Left ventricle myocardium inferior (tissue), 1 donor: ENCODE measurements around the gene PPP2R2C. TPM values are rescaled to one million over a fixed set of nuclear protein-coding genes. Genes with fewer than 3 reads are reported as not detected.

Experiments
- DNase-seq: peaks from one replicate; pipeline ENCODE4 v3.0.0-alpha.2; 2020
- H3K27ac ChIP-seq: fragments of 200-600 bp; replicated peaks from 2 replicates; pipeline ENCODE4 v1.8.0; 2021
- H3K27me3 ChIP-seq: fragments of 200-600 bp; 2 replicates; pipeline ENCODE4 v1.8.0; 2021; ENCODE audit warnings: low read depth
- H3K36me3 ChIP-seq: fragments of 200-600 bp; 2 replicates; pipeline ENCODE4 v1.8.0; 2021
- H3K4me1 ChIP-seq: fragments of 200-600 bp; 2 replicates; pipeline ENCODE4 v1.8.0; 2021
- H3K4me3 ChIP-seq: fragments of 200-600 bp; 2 replicates; pipeline ENCODE4 v1.8.0; 2021; ENCODE audit warnings: mild to moderate bottlenecking, moderate library complexity
- H3K9me3 ChIP-seq: fragments of 200-600 bp; replicated peaks from 2 replicates; pipeline ENCODE4 v1.8.0; 2021
- intact Hi-C: fragments of 100-400 bp; cut with micrococcal nuclease; formaldehyde crosslinking; loops from one replicate; pipeline ENCODE4 v1.11.0; 2022
- total RNA-seq: library from RNA; stranded (reverse); fragmentation: NEBNext Ultra II Directional; extraction: Animal tissue kit (Norgen Biotek cat#: 25700); gene quantifications from one replicate; pipeline ENCODE4 v1.2.1, GENCODE V29; 2021
- TF ChIP-seq, protein P1 (sequence below): fragments of 200-600 bp; IDR thresholded peaks from 2 replicates; pipeline ENCODE4 v1.8.0; 2021; ENCODE audit warnings: antibody characterized with exemption, mild to moderate bottlenecking, borderline replicate concordance
- donor health status: DM: no; HTN: yes; CAD: no; lungs with severe emphysema.

The PPP2R2C gene
- total RNA-seq, 1 donor from 2014 or later: 9.7 TPM

DNA sequence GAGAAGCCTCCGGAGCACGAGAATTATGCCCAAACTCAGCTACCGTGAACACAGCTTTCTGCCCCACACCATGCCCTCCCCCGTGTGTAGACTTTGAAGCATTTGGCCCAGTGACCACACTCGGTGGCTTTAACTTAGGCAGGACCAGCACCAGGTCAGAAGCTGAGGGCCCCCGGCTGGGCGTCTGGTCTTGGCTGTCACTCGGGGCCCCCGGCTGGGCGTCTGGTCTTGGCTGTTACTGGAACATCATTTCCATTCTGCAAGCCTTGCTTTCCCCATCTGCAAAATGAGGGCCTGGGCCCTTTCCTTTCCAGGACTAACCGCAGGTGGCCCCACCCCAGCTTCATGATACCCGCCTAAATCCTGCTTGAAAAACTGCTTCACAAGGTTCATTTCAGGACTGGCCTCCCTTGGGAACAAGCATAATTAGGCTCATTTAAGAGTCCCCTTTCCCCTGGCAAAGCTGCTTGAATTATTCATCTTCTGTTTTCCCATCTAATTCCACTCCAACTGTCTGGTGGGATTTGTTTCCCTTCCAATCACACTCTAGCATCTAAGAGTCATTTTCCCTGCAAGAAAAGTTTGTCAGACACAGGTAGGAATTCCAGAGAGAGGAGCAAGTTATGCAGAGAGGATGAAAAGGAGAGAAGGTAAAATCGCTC, 120.3 kb downstream of the PPP2R2C start:
- H3K27me3 ChIP-seq: peaks cover 61% of the 10 kb centered on the region
- no peaks in the 10 kb centered on the region for H3K4me1 ChIP-seq
- no peaks in the 10 kb centered on the region for H3K36me3 ChIP-seq
- no peak overlapping the region for H3K27ac ChIP-seq
- H3K9me3 ChIP-seq: no peaks in the 10 kb centered on the region
- intact Hi-C loops: no loop called here
- no peak overlapping the region for H3K4me3 ChIP-seq
- DNase-seq: no peak
- TF ChIP-seq, protein P1, sequence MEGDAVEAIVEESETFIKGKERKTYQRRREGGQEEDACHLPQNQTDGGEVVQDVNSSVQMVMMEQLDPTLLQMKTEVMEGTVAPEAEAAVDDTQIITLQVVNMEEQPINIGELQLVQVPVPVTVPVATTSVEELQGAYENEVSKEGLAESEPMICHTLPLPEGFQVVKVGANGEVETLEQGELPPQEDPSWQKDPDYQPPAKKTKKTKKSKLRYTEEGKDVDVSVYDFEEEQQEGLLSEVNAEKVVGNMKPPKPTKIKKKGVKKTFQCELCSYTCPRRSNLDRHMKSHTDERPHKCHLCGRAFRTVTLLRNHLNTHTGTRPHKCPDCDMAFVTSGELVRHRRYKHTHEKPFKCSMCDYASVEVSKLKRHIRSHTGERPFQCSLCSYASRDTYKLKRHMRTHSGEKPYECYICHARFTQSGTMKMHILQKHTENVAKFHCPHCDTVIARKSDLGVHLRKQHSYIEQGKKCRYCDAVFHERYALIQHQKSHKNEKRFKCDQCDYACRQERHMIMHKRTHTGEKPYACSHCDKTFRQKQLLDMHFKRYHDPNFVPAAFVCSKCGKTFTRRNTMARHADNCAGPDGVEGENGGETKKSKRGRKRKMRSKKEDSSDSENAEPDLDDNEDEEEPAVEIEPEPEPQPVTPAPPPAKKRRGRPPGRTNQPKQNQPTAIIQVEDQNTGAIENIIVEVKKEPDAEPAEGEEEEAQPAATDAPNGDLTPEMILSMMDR: no peak

DNA sequence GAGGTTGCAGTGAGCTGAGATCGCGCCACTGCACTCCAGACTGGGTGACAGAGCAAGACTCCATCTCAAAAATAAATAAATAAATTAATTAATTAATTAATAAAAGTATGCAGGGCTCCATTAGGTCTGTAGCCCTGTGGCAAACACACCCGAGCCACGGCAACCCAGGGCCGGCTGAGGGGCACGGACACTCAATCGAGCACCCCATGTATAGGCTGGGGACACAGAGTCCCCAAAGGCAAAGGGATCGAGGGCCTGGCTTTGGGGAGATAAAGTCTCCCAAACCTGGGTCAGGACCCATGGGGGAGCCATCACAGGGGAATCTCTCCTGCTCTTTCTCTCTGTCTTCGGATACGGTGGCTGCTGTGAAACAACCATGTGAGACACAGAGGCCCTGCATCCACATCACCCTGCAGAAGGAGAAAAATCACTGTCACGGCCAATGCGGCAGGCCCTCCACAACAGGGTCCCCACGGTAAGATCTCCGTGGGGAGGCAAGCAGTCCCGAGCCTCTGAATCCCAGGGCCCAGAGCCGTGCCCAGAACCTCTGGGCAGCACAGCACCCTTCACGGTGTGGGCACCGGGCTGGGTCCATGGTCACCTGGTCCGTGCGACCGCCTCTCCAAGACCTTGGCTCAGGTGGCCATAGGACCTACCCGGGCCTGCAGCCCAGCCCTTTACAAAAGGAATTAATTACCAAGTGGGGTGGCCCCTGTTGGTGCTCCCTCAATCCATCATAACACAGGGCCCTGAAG, 121.0 kb downstream of the PPP2R2C start:
- no peaks in the 10 kb centered on the region for H3K4me1 ChIP-seq
- intact Hi-C loops: no loop called here
- H3K27me3 ChIP-seq: peaks cover 63% of the 10 kb centered on the region
- H3K4me3 ChIP-seq: no peak overlapping the region
- DNase-seq: no peak
- H3K27ac ChIP-seq: no peak overlapping the region
- H3K36me3 ChIP-seq: no peaks in the 10 kb centered on the region
- no peaks in the 10 kb centered on the region for H3K9me3 ChIP-seq
- TF ChIP-seq, protein P1: no peak

DNA sequence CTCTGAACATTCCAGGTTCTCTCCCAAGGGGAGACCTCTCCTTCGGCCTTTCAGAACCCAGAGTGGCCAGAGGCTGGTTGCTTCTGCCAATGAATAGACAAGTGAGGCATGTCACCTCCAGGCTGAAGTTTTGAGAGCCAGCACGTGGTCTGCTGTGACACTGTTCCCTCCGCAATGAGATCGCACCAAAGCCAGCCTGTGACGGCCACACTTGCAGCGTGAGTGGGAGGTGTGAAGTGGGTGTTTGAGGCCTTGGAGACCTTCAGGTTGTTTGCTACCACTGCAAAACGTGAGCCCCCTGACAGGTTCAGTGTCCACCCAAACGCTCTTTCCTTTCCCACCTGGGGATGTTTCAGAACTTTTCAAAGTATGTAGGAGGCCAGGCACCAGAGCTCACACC, 121.8 kb downstream of the PPP2R2C start:
- DNase-seq: no peak
- Histone ChIP-seq H3K4me3 (no peak overlapping the region), H3K36me3 (no peaks in the 10 kb centered on the region), H3K27me3 (peaks cover 68% of the 10 kb centered on the region), H3K27ac (no peak overlapping the region), H3K9me3 (no peaks in the 10 kb centered on the region), H3K4me1 (no peaks in the 10 kb centered on the region)
- TF ChIP-seq, protein P1: no peak
- intact Hi-C loops: no loop called here

DNA sequence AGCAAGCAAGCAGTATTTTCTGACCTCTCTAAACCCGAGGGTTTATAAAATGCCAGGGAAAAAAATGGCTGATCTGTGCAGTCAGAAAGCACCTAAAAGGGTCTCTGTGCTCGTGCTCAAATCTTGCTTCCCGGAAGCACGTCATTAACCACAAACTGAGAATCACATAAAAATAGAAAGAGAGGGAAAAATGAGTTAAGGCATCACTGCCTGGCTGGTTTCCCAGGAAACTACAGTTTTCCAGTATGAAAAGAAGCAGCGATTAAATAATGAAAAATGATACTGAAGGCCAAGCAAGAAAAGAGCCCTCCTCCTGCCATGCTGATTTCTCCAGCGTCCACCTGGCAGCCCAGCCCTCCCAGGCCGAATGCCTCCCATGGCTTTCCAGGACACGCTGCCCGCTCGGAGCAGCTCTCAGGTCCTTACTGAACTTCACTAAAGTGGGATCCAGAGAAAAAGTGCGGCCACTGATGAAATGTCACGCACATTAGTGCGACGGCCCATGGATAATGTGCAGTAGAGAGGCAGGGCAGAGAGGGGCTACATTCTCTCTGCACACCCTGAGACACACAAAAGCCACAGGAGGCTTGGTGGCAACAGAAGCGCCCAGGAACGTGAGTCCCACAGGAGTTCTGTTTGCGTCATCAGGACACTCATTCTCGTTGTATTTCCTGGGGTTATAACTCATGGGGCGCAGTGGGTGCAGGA, 122.4 kb downstream of the PPP2R2C start:
- H3K27ac ChIP-seq: no peak overlapping the region
- peaks cover 71% of the 10 kb centered on the region for H3K27me3 ChIP-seq
- no peak overlapping the region for H3K4me3 ChIP-seq
- H3K36me3 ChIP-seq: no peaks in the 10 kb centered on the region
- no peak for DNase-seq
- TF ChIP-seq, protein P1: no peak
- no peaks in the 10 kb centered on the region for H3K9me3 ChIP-seq
- intact Hi-C loops: no loop called here
- no peaks in the 10 kb centered on the region for H3K4me1 ChIP-seq

DNA sequence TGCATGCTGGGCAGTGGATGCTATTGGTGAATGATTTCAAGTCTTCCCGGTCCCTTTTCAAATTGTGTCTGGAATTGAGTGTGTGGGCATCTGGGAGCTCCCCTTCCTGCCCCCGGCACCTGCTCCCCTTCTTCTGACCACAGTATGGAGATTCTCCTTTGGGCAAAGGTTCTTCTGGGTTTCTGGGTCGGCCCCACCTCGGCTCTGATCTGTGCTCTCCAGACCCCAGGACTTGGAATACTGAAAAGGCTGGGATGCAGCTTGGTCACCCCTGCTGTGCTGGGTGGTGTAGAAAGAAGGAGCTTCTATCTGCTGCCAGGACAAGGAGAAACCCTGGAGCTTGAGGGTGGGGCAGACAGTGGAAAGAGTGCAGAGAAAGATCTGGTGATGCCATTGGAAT, 124.0 kb downstream of the PPP2R2C start:
- Histone ChIP-seq H3K36me3 (no peaks in the 10 kb centered on the region), H3K4me1 (no peaks in the 10 kb centered on the region), H3K4me3 (no peak overlapping the region), H3K9me3 (no peaks in the 10 kb centered on the region), H3K27ac (no peak overlapping the region), H3K27me3 (peaks cover 71% of the 10 kb centered on the region)
- intact Hi-C loops: no loop called here
- TF ChIP-seq, protein P1: no peak
- DNase-seq: no peak
